HepG2 (cell line): ENCODE measurements around the gene C13orf46. TPM values are rescaled to one million over a fixed set of nuclear protein-coding genes. Genes with fewer than 3 reads are reported as not detected.

Experiments used
- ATAC-seq: fragments of 200-7000 bp; cut with Tn5 transposase; 3 replicates; pipeline ENCODE4 v1.9.1; 2020; ENCODE audit warnings: mild to moderate bottlenecking, moderate library complexity
- BruUV-seq: library from RNA; stranded (reverse); fragments of 400-500 nt; replicated peaks from 2 replicates; lab custom pipeline; 2021; lab: Mats Ljungman, UMichigan
- CTCF ChIA-PET: fragments of 300-600 bp; formaldehyde crosslinking; extraction: SDS; loops from one replicate; lab custom pipeline; 2021; ENCODE audit warnings: low total read pairs, inconsistent platforms, low intra/inter-chr PET ratio; lab: Yijun Ruan, JAX
- POLR2A ChIA-PET: fragments of 350-600 bp; sonication (Branson Sonifier 250); formaldehyde crosslinking; loops from one replicate; lab custom pipeline; 2020; ENCODE audit warnings: antibody characterized with exemption, inconsistent platforms; lab: Yijun Ruan, JAX
- DNase-seq: peaks from one replicate; pipeline ENCODE4 v3.0.0-alpha.2; 2015; ENCODE audit warnings: low spot score
- FAIRE-seq: peaks from 3 replicates; lab custom pipeline; 2011; peaks lifted over from hg19 to GRCh38; lab: Jason Lieb, UNC
- H2AFZ ChIP-seq: one replicate; pipeline ENCODE4 v1.6.1; 2011; ENCODE audit warnings: low read length, inconsistent platforms
- H3K27ac ChIP-seq: fragments of 300-600 bp; 3 replicates; pipeline ENCODE4 v1.8.0; 2011; ENCODE audit warnings: mixed run types, mild to moderate bottlenecking, mixed read lengths, low read length, inconsistent platforms; ENCODE audit not compliant: insufficient read depth; ENCODE audit errors: extremely low read length
- H3K27me3 ChIP-seq, 2 experiments: fragments of 200-600 bp in 1 of 2; 2 replicates in 1 of 2; 3 replicates in 1 of 2; pipeline versions ENCODE4 v1.6.0 to v1.8.0; 2011; ENCODE audit warnings: low read length in 2 of 2, mild to moderate bottlenecking in 2 of 2, moderate library complexity in 2 of 2, inconsistent platforms in 1 of 2; ENCODE audit not compliant: insufficient read depth in 2 of 2, control insufficient read depth in 1 of 2
- H3K36me3 ChIP-seq, 2 experiments: fragments of 200-600 bp in 1 of 2; replicated peaks in 1 of 2; 2 replicates in 1 of 2; 3 replicates in 1 of 2; pipeline versions ENCODE4 v1.5.1 to v1.8.0; 2011; ENCODE audit warnings: low read length in 2 of 2, inconsistent platforms in 1 of 2; ENCODE audit not compliant: insufficient read depth in 2 of 2, control insufficient read depth in 1 of 2
- H3K4me1 ChIP-seq: 2 replicates; pipeline ENCODE4 v1.5.1; 2012; ENCODE audit warnings: low read length, inconsistent platforms; ENCODE audit not compliant: insufficient read depth
- H3K4me2 ChIP-seq: 2 replicates; pipeline ENCODE4 v1.6.0; 2011; ENCODE audit warnings: low read depth, low read length, inconsistent platforms
- H3K4me3 ChIP-seq, 3 experiments: fragments of 200-600 bp in 1 of 3; sonication (generic), shearing (Covaris generic) in 1 of 3; replicated peaks in 1 of 3; 2 replicates each; pipeline ENCODE4 v1.5.1; 2011 to 2016; ENCODE audit warnings: low read length in 3 of 3, inconsistent platforms in 2 of 3, low read depth in 2 of 3, mild to moderate bottlenecking in 2 of 3, control low read depth in 1 of 3, mixed read lengths in 1 of 3; ENCODE audit not compliant: insufficient read depth in 1 of 3
- H3K79me2 ChIP-seq: one replicate; pipeline ENCODE4 v1.6.1; 2011; ENCODE audit warnings: low read length, inconsistent platforms; ENCODE audit not compliant: insufficient read depth
- H3K9ac ChIP-seq: 2 replicates; pipeline ENCODE4 v1.6.0; 2011; ENCODE audit warnings: mild to moderate bottlenecking, low read depth, low read length, inconsistent platforms; ENCODE audit not compliant: insufficient read depth
- H3K9me3 ChIP-seq: 2 replicates; pipeline ENCODE4 v1.5.1; 2012; ENCODE audit warnings: mild to moderate bottlenecking, low read length
- H4K20me1 ChIP-seq: 2 replicates; pipeline ENCODE4 v1.6.0; 2011; ENCODE audit warnings: inconsistent platforms, mild to moderate bottlenecking, low read length, moderate library complexity; ENCODE audit not compliant: insufficient read depth
- ARID3A ChIP-seq: IDR thresholded peaks from 2 replicates; pipeline ENCODE4 v1.6.1; 2012; ENCODE audit warnings: low read depth, low read length, improper control_type of control experiment
- BRD4 ChIP-seq: sonication (generic); formaldehyde crosslinking; IDR thresholded peaks from 2 replicates; pipeline ENCODE4 v1.4.0; 2020; ENCODE audit warnings: missing genetic modification reagents
- CSRNP2 ChIP-seq: sonication (generic); formaldehyde crosslinking; conservative IDR thresholded peaks from 2 replicates; pipeline ENCODE4 v1.8.0; 2022; ENCODE audit warnings: low read depth, missing genetic modification reagents
- KDM5B ChIP-seq: sonication (generic); formaldehyde crosslinking; IDR thresholded peaks from 2 replicates; pipeline ENCODE4 v1.4.0; 2020; ENCODE audit warnings: missing genetic modification reagents, mild to moderate bottlenecking, borderline replicate concordance
- ZBTB4 ChIP-seq: sonication (generic); formaldehyde crosslinking; IDR thresholded peaks from 2 replicates; pipeline ENCODE4 v1.4.0; 2020; ENCODE audit warnings: missing genetic modification reagents, mild to moderate bottlenecking, borderline replicate concordance
- WGBS: methylation state at CpG from one replicate; pipeline ENCODE4 v1.1.6; 2017; ENCODE audit warnings: low lambda C conversion rate; 5-methylcytosine and 5-hydroxymethylcytosine counted together
- in situ Hi-C: cut with HindIII; loops from 2 replicates; pipeline ENCODE4 v1.10.0; 2017; ENCODE audit warnings: low pct_unique_long_range_greater_than_20kb; ENCODE audit not compliant: extremely low pct_ligation_motif_present
- intact Hi-C: fragments of 100-400 bp; cut with micrococcal nuclease; formaldehyde crosslinking; loops from one replicate; pipeline ENCODE4 v1.10.0; 2022; ENCODE audit not compliant: unreplicated experiment
- polyA plus RNA-seq, 8 experiments: library from polyadenylated mRNA; depleted of rRNA in 3 of 8; stranded (reverse) in 7 of 8; unstranded in 1 of 8; fragments of >200 nt; fragmentation: Illumina TruSeq in 4 of 8; extraction: Trizol in 4 of 8; gene quantifications; 2 replicates each; pipeline versions ENCODE4 v1.2.1 to v1.2.3, GENCODE V29; 2011 to 2016; ENCODE audit warnings: low read depth in 4 of 8, missing spikeins in 1 of 8, mixed read lengths in 1 of 8; ENCODE audit not compliant: insufficient read depth in 1 of 8
- total RNA-seq, 5 experiments: library from RNA; depleted of rRNA; stranded (reverse); fragments of >200 nt; fragmentation: Illumina TruSeq; extraction: Trizol; gene quantifications; 2 replicates each; pipeline ENCODE4 v1.2.3, GENCODE V29; 2016; ENCODE audit warnings: low read depth in 1 of 5

C13orf46 gene
- total and polyA plus RNA-seq, 2 of the 13 experiments (the other 11 are each of a cell fraction or from before 2014, with no cell fraction given): 0.01 TPM; not detected in 1

GRCh38 chr13:114013952-114014629 lies 40.2 kb upstream of the C13orf46 start:
- WGBS: 9% methylated on average over 18 of the region's 22 CpGs
- DNase-seq (no peak), ATAC-seq (no peak), FAIRE-seq (no peak)
- no peak for TF ChIP-seq ARID3A
- TF ChIP-seq ZBTB4: no peak
- TF ChIP-seq BRD4 (CRISPR knock-in tag): no peak
- TF ChIP-seq CSRNP2 (CRISPR knock-in tag): no peak
- TF ChIP-seq KDM5B (CRISPR knock-in tag): no peak
- Histone ChIP-seq H3K36me3 (no peaks in the 10 kb centered on the region), H3K27me3 (peaks cover 8 to 45% of the 10 kb centered on the region in 2 experiments; a peak in 4 of 5 replicates), H4K20me1 (no peaks in the 10 kb centered on the region), H3K9me3 (no peaks in the 10 kb centered on the region), H2AFZ (no peak overlapping the region), H3K79me2 (no peaks in the 10 kb centered on the region), H3K4me3 (no peak overlapping the region), H3K4me2 (no peak overlapping the region), H3K9ac (no peak overlapping the region), H3K27ac (no peak overlapping the region), H3K4me1 (no peaks in the 10 kb centered on the region)
- BruUV-seq: no TSS peak
- CTCF ChIA-PET: no interaction called here
- in situ Hi-C loops (no loop called here), intact Hi-C loops (no loop called here)
- POLR2A ChIA-PET: no interaction called here
